AG04450 (cell line): ENCODE data around the gene PBX1. TPM values are rescaled to one million over a fixed set of nuclear protein-coding genes. Genes with fewer than 3 reads are reported as not detected.

ENCODE experiments used
- CTCF ChIA-PET: fragments of 300-600, 350-600 bp; formaldehyde crosslinking; extraction: SDS; loops from one replicate; lab custom pipeline; 2022; ENCODE audit warnings: antibody characterized with exemption, inconsistent platforms; lab: Charles Lee
- POLR2A ChIA-PET: fragments of 350-600 bp; formaldehyde crosslinking; extraction: SDS; loops from one replicate; lab custom pipeline; 2021; ENCODE audit warnings: antibody characterized with exemption, inconsistent platforms; lab: Yijun Ruan, JAX
- DNase-seq: peaks from one replicate; pipeline ENCODE4 v3.0.0-alpha.2; 2011; ENCODE audit warnings: low read depth, low spot score
- H3K27ac ChIP-seq: one replicate; pipeline ENCODE4 v1.5.1; 2012; ENCODE audit warnings: low read depth, low read length, control low read depth
- H3K27me3 ChIP-seq: one replicate; pipeline ENCODE4 v1.6.0; 2012; ENCODE audit warnings: low read length; ENCODE audit not compliant: control insufficient read depth, insufficient read depth
- H3K4me3 ChIP-seq: 2 replicates; pipeline ENCODE4 v1.5.1; 2011; ENCODE audit warnings: mild to moderate bottlenecking, low read depth, low read length, control low read depth
- H3K9me3 ChIP-seq: 2 replicates; pipeline ENCODE4 v1.5.1; 2012; ENCODE audit warnings: low read length; ENCODE audit not compliant: control insufficient read depth, insufficient read depth
- CTCF ChIP-seq: IDR thresholded peaks from 2 replicates; pipeline ENCODE4 v1.5.1; 2011; ENCODE audit warnings: low read depth, low read length, control low read depth, inconsistent platforms
- polyA plus RNA-seq: library from polyadenylated mRNA; depleted of rRNA; stranded (reverse); fragments of >200 nt; gene quantifications from 2 replicates; pipeline ENCODE4 v1.2.3, GENCODE V29; 2011

The PBX1 gene
- polyA plus RNA-seq, 1 experiment = 49.9 TPM

DNA sequence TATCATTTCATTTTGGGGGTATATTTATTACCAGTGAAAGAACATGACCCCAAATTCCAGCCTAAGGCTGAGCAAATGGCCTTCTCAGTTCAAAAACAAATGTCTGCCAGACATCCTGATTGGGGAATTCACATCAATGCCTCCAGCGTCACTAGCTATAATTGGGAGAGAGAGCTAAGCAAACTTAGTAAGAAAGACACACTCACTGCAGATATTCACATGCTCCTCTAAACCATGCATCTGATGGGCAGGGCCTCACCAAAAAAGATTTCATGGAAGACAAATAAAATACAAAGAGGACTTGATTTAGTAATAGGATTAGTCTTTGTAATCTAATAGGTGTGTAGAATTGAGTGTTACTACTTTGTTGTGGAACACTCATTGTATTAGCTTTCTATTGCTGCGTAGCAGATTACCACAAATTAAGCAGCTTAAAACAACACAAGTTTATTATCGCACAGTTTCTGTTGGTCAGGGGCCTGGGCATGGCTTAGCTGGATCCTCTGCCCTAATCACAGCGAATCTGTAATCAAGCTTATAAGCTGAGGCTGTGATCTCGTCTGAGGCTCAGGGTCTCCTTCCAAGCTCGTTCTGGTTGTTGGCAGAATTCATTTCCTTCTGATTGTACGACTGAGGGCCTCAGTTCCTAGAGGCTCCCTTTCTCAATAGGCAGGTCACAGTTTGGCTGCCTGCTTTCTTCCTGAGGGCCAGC, 243.0 kb downstream of the PBX1 start:
- ChIA-PET CTCF (interaction anchor here (4.2 kb wide), 1 partner anchor 14 kb away, joined by 21 read pairs; no protein-coding TSS in a partner anchor), POLR2A (no interaction called here)
- Histone ChIP-seq H3K4me3 (no peak overlapping the region), H3K9me3 (no peaks in the 10 kb centered on the region; the same call in 1 of the 2 replicates), H3K27me3 (no peaks in the 10 kb centered on the region), H3K27ac (no peak overlapping the region)
- DNase-seq = no peak
- no peak for TF ChIP-seq CTCF

DNA sequence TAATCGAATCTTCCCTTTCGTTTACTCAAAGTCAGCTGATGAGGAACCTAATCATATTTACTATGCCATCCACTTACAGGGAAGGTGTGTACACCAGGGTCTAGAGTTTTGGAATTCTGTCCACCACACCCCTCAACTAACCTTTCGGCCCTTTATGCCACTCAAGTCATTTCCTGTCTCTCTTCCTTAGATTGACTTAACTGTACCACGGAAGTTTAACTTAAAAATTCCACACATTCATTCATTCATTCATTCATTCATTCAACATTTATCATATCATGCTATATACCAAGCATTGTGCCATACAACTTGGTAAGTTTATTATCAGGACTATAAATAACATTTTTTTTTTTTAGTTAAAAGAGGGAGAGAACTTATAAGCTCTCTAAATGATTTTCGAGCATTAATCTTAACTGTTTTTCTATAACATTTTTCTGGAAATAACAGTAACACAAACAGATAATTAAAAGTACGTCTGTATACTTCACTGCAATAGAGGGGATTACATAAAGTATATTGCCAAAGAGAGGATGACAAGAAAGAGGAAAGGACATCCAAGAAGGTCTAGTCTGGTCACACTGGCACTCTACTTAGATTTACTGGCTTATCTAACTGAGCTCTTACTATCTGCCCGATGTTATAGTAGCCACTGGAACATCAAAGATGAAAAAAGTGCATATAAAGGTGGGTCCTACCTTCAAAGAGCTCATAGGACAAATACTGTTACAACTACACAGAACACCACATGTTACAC, 243.7 kb downstream of the PBX1 start:
- no peak for DNase-seq
- ChIA-PET CTCF (interaction anchor here (1.1 to 4.2 kb wide), 2 partner anchors 9 to 15 kb away, joined by 3 to 21 read pairs; no protein-coding TSS in a partner anchor), POLR2A (no interaction called here)
- no peaks in the 10 kb centered on the region for H3K27me3 ChIP-seq
- TF ChIP-seq CTCF = no peak
- H3K27ac ChIP-seq = no peak overlapping the region
- no peak overlapping the region for H3K4me3 ChIP-seq
- no peaks in the 10 kb centered on the region; the same call in 1 of the 2 replicates for H3K9me3 ChIP-seq

- Histone ChIP-seq H3K4me3 (no peak overlapping the region), H3K27me3 (no peaks in the 10 kb centered on the region), H3K27ac (no peak overlapping the region), H3K9me3 (no peaks in the 10 kb centered on the region; the same call in 1 of the 2 replicates)
- CTCF ChIA-PET = interaction anchor here (1.1 to 4.2 kb wide), 2 partner anchors 9 to 16 kb away, joined by 3 to 21 read pairs; no protein-coding TSS in a partner anchor
- TF ChIP-seq CTCF = no peak
- POLR2A ChIA-PET = no interaction called here
- DNase-seq = no peak
Measured at GRCh38 chr1:164803366-164803765, 244.4 kb downstream of the PBX1 start.

- CTCF ChIA-PET = interaction anchor here (0.5 to 4.2 kb wide), 3 partner anchors 17 to 364 kb away, joined by 3 to 21 read pairs (median 4); no protein-coding TSS in a partner anchor
- DNase-seq = no peak
- no peak overlapping the region for H3K27ac ChIP-seq
Measured at GRCh38 chr1:164804366-164804765, 245.4 kb downstream of the PBX1 start.

More at GRCh38 chr1:164804366-164804765, 245.4 kb downstream of the PBX1 start:
- TF ChIP-seq CTCF = no peak
- H3K27me3 ChIP-seq = no peaks in the 10 kb centered on the region
- POLR2A ChIA-PET = interaction anchor here (1.1 kb wide), 1 partner anchor 10 kb away, joined by 4 read pairs; no protein-coding TSS in a partner anchor
- H3K4me3 ChIP-seq = no peak overlapping the region
- no peaks in the 10 kb centered on the region; the same call in 1 of the 2 replicates for H3K9me3 ChIP-seq
